Left lung (tissue), 10 donors: ENCODE data around the gene EVA1A. TPM values are rescaled to one million over a fixed set of nuclear protein-coding genes. Genes with fewer than 3 reads are reported as not detected.

Source experiments
- ATAC-seq: fragments of 200-7000 bp; cut with Tn5 transposase; one replicate; pipeline ENCODE4 v1.9.1; 2020; ENCODE audit warnings: moderate library complexity
- DNase-seq, 4 donors: peaks; one replicate each; pipeline ENCODE4 v3.0.0-alpha.2; 2013 to 2020
- H3K27ac ChIP-seq, 2 donors: fragments of 200-600 bp; sonication (generic) in 1 of 2; one replicate each; pipeline versions ENCODE4 v1.5.0 to v1.8.0; 2020 to 2021
- H3K27me3 ChIP-seq, 2 donors: fragments of 200-600 bp; sonication (generic) in 1 of 2; one replicate each; pipeline versions ENCODE4 v1.5.0 to v1.8.0; 2020 to 2021
- H3K36me3 ChIP-seq, 2 donors: fragments of 200-600 bp; sonication (generic) in 1 of 2; one replicate each; pipeline versions ENCODE4 v1.5.0 to v1.8.0; 2020 to 2021
- H3K4me1 ChIP-seq, 2 donors: fragments of 200-600 bp; one replicate each; pipeline ENCODE4 v1.8.0; 2021
- H3K4me3 ChIP-seq, 2 donors: fragments of 200-600 bp; sonication (generic) in 1 of 2; one replicate each; pipeline versions ENCODE4 v1.5.0 to v1.8.0; 2020 to 2021; ENCODE audit warnings: mild to moderate bottlenecking in 1 of 2
- H3K9me3 ChIP-seq, 2 donors: fragments of 200-600 bp; sonication (generic) in 1 of 2; one replicate each; pipeline versions ENCODE4 v1.5.0 to v1.8.0; 2020 to 2021
- intact Hi-C, 2 donors: fragments of 100-400 bp; cut with DNase I; formaldehyde crosslinking; loops; one replicate each; pipeline versions ENCODE4 v1.11.2 to v1.14.2; 2022
- polyA plus RNA-seq, 6 donors: library from polyadenylated mRNA; unstranded; fragments of 120-200 nt; gene quantifications; one replicate each; pipeline ENCODE4 v1.2.1, GENCODE V29; 2013; ENCODE audit not compliant: insufficient read length in 6 of 6
- total RNA-seq, 2 donors: library from RNA; stranded (reverse); fragmentation: NEBNext Ultra II Directional; extraction: Animal tissue kit (Norgen Biotek cat#: 25700); gene quantifications; one replicate each; pipeline ENCODE4 v1.2.1, GENCODE V29; 2021
- TF ChIP-seq, protein P1 (sequence below), 2 donors: fragments of 200-600 bp; sonication (generic) in 1 of 2; IDR thresholded peaks; one replicate each; pipeline versions ENCODE4 v1.5.0 to v1.8.0; 2021; ENCODE audit warnings: antibody characterized with exemption in 2 of 2
- donor health status: DM: no; HTN: yes; CAD: no.
- donor health status: DM: no; HTN: no; CAD: no.

The EVA1A gene
- total and polyA plus RNA-seq, 8 donors: 23.2 to 54.7 (median 34.2) TPM

DNA sequence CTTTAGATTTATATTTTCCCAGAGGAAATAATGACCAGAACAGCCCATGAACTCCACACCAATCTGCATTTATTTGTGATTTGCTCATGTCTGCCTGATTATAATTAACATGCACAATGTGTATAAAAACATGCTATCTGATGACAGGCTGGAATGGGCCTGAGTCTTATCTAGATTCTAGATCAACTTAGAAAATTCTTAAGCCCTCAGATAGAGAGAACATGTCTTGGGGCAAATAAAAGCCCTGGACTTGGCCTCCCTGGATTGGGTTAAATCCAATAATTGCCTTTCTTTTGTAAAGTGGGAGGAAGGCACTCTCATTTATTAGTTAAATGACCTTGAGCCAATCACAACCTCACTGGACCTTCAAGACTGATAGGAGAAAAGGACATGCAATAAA lies 61.8 kb downstream of the EVA1A start:
- H3K4me1 ChIP-seq: no peaks in the 10 kb centered on the region
- no peaks in the 10 kb centered on the region for H3K9me3 ChIP-seq
- intact Hi-C loops: no loop called here
- no peak for DNase-seq
- no peak overlapping the region for H3K27ac ChIP-seq
- TF ChIP-seq, protein P1, sequence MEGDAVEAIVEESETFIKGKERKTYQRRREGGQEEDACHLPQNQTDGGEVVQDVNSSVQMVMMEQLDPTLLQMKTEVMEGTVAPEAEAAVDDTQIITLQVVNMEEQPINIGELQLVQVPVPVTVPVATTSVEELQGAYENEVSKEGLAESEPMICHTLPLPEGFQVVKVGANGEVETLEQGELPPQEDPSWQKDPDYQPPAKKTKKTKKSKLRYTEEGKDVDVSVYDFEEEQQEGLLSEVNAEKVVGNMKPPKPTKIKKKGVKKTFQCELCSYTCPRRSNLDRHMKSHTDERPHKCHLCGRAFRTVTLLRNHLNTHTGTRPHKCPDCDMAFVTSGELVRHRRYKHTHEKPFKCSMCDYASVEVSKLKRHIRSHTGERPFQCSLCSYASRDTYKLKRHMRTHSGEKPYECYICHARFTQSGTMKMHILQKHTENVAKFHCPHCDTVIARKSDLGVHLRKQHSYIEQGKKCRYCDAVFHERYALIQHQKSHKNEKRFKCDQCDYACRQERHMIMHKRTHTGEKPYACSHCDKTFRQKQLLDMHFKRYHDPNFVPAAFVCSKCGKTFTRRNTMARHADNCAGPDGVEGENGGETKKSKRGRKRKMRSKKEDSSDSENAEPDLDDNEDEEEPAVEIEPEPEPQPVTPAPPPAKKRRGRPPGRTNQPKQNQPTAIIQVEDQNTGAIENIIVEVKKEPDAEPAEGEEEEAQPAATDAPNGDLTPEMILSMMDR (IDR thresholded peaks at IDR 0.05): no peak
- H3K27me3 ChIP-seq: no peaks in the 10 kb centered on the region
- ATAC-seq: no peak
- no peaks in the 10 kb centered on the region for H3K36me3 ChIP-seq
- no peak overlapping the region for H3K4me3 ChIP-seq

DNA sequence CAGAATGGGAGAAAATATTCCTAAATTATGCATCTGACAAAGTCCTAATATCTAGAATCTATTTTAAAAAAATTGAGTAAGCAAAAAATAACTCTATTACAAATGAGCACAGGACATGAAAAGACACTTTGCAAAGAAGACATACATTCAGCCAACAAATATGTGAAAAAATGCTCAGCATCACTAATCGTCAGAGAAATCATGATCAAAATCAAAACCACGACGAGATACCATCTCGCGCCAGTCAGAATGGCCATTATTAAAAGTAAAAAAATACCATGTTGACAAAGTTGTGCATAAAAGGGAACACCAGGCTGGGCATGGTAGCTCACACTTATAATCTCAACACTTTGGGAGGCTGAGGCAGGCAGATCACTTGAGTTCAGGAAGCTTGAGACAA lies 63.5 kb downstream of the EVA1A start:
- Histone ChIP-seq H3K27ac (no peak overlapping the region), H3K4me1 (no peaks in the 10 kb centered on the region), H3K36me3 (peaks cover 0 to 8% of the 10 kb centered on the region in 2 donors), H3K9me3 (no peaks in the 10 kb centered on the region), H3K4me3 (no peak overlapping the region), H3K27me3 (no peaks in the 10 kb centered on the region)
- intact Hi-C loops: no loop called here
- DNase-seq: no peak
- TF ChIP-seq, protein P1 (IDR thresholded peaks at IDR 0.05): no peak
- no peak for ATAC-seq

DNA sequence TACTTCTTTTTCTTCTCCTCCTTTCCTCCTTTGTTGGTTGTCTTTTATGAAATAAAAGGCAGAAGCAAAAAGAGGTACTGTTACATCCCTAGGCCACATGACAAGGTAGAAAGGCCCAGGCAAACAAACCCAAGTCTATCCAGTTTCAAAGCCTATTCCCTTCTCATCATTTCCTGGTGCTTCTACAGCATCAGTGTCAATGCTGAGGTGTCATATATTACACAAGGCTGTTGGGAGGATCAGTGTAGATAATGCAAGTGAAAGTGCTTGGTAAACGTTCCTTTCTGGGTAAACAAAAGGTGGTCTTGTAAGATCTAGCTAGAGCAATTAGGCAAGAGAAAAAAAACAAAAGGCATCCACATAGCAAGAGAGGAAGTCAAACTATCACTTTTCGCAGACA lies 64.9 kb downstream of the EVA1A start:
- no peaks in the 10 kb centered on the region for H3K4me1 ChIP-seq
- no peak for ATAC-seq
- DNase-seq: no peak
- no peaks in the 10 kb centered on the region for H3K9me3 ChIP-seq
- intact Hi-C loops: no loop called here
- H3K27ac ChIP-seq: no peak overlapping the region
- H3K36me3 ChIP-seq: peaks cover 0 to 8% of the 10 kb centered on the region in 2 donors
- TF ChIP-seq, protein P1 (IDR thresholded peaks at IDR 0.05): no peak
- H3K27me3 ChIP-seq: no peaks in the 10 kb centered on the region
- H3K4me3 ChIP-seq: no peak overlapping the region

DNA sequence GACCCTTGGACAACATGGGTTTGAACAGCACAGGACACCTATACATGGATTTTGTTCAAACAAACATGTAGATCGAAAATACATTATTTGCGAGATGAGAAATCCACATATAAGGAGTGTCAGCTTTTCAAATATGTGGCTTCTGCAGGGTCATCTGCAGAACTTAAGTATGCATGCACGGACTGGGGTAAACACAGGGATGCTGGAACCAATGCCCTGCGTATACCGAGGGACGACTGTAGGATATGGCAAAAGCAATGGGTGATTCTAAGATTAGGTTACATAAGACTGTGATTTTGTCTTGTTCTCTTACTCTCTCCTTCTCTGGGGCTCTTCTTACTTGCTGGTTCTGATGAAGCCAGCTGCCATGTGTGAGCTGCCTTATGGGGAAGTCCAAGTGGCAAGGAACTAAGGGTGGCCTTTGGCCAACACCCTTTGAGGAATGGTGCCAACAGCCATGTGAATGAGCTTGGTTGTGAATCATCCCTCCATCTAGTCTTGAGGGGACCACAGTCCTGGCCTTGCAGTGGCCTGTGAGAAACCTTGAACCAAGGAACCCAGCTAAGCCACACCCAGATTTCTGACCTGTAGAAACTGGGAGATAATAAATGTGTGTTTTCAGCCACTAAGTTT lies 66.5 kb downstream of the EVA1A start:
- Histone ChIP-seq H3K9me3 (no peaks in the 10 kb centered on the region), H3K27me3 (no peaks in the 10 kb centered on the region), H3K27ac (no peak overlapping the region), H3K4me1 (no peaks in the 10 kb centered on the region), H3K36me3 (peaks cover 0 to 8% of the 10 kb centered on the region in 2 donors), H3K4me3 (no peak overlapping the region)
- no peak for DNase-seq
- TF ChIP-seq, protein P1 (IDR thresholded peaks at IDR 0.05): no peak
- intact Hi-C loops: no loop called here
- ATAC-seq: no peak

DNA sequence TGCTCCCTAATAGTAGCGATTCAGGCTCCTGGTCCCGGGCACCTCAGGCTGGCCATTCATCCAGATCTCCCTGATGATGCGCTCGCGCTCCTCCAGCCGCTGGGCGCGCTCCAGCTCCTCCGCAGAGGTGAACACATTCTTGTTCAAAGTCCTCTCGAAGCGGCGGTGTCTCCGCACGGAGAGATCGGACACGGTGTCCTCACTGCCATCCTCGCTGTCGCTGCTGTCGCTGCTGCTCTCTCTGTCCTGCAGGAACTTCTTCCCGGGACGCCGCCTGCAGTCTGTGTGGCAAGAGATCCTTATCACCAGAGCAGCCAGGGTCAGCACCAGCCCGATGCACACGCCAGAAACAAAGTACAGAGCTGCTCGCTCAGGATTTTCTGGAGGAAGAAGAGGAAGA lies 67.5 kb downstream of the EVA1A start:
- H3K4me3 ChIP-seq: no peak overlapping the region
- H3K9me3 ChIP-seq: no peaks in the 10 kb centered on the region
- H3K36me3 ChIP-seq: peaks cover 0 to 8% of the 10 kb centered on the region in 2 donors
- DNase-seq: peak in 1 of 4 donors; percentile 81
- TF ChIP-seq, protein P1 (IDR thresholded peaks at IDR 0.05): no peak
- ATAC-seq: no peak
- no peaks in the 10 kb centered on the region for H3K4me1 ChIP-seq
- intact Hi-C loops: no loop called here
- no peaks in the 10 kb centered on the region for H3K27me3 ChIP-seq
- no peak overlapping the region for H3K27ac ChIP-seq
